GM19438 (cell line): Measurements from ENCODE around the gene SLAMF7.

Source experiments
- ATAC-seq: cut with Tn5 transposase; IDR thresholded peaks from one replicate; pipeline ENCODE4 v1.9.1; 2021; ENCODE audit warnings: low read depth; ENCODE audit not compliant: unreplicated experiment

The SLAMF7 gene

DNA sequence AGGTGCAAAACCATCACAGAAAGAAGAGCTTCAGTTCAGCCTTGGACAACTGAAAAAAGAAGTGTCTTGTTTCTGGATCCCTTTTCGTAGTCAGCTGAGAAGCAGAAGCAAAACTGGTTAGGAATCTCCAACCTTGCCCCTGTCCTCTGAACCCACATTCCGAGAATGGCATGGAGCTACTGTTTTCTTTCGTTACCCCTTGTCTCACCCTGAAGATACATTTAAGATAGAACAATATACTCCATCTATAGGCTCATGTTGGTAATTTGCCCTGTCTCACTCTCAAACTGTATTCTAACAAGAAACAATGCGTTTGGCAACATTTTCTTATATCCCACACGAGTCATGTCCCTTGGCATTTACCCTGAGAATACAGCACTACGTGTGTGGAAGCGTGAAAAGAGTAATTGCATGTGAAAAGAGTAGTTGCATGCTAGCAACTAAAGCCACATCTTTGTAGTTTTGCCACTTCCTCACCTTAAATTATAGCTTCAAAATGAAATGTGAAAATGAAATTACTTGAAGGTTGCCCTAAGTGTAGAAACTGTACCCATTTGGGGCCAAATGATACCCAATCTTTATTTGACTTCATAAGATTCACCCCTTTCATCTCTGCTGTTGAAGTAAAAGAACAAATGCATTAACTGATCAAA, 5.3 kb downstream of the SLAMF7 start:
- no peak for ATAC-seq

DNA sequence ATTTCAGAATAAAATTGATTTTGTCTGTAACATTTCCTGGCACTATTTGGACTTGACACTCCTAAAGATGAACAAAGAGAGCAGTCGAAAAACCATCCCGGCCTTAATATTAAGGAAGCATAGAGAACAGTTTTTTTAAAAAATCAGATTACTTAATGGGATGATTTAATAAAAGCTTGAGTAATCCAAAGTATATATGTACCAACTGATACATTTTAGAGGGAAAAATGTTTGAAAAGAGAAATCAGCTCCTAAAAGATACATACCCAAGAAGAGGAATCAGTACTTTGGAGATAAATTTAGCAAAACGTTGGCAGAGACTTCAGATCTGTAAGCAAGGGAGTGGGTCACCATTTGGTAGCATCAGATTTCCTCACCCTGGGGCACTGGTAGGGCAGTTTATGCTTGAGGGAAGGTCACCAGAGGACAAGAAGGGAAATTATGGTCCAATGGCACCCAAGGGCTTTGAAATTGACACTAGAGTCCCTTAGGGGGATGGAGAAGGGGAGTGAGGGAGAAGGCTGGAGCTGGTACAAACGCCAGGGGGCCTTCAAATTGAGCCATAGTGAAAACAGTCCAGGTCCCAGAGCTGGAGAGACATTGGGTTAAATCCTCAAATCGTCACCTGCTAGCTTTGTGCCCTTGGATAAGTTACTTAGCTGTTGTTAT, 5.9 kb downstream of the SLAMF7 start:
- ATAC-seq: no peak

- no peak for ATAC-seq
Measured at GRCh38 chr1:160745551-160745950, 6.5 kb downstream of the SLAMF7 start.

DNA sequence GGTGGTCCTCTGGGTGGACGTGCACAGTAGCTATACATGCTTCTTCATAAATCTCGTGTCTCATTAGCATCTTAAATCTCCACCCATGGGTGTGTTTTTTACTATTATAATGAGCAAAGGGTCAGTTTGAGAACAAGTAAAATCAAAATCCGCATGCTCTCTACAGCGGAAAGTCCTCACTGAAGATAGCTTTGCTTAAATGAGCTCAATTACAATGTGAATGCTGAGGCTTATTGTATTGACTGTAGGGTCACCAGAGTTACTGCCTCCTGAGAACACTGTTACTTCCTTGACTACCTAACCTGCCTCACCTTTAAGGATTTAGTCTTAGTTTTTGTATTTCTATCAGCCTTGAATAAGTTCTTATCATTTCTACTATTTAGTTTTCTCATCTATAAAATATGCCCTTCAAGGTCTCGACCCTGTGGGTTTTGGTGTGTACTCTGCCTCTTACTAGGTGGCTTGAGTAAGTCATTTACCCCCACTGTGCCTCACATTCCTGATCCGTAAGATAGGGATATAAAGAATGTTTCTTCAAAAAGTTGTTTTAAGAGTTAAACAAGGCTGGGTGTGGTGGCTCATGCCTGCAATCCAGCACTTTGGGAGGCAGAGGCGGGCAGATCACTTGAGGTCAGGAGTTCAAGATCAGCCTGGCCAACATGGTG, 7.9 kb downstream of the SLAMF7 start:
- ATAC-seq: no peak

DNA sequence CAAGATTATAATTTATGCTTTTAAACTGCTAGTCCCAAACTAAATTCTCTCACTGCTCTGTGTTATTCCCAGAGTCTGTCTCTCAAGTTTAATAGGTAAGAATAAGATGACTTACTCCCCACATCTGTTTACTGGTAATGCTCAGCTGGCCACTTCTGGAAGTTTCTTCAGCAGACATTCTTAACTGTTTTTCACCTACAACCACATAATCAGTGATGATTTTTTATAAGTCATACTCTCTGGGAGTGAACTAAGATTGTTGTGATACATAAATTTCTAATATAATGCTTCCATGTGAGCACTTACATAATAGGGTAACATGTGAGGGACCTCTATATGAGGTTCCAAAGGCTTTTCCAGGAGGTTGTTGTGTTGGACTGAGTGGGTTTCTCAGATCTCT, 8.7 kb downstream of the SLAMF7 start:
- ATAC-seq: no peak

DNA sequence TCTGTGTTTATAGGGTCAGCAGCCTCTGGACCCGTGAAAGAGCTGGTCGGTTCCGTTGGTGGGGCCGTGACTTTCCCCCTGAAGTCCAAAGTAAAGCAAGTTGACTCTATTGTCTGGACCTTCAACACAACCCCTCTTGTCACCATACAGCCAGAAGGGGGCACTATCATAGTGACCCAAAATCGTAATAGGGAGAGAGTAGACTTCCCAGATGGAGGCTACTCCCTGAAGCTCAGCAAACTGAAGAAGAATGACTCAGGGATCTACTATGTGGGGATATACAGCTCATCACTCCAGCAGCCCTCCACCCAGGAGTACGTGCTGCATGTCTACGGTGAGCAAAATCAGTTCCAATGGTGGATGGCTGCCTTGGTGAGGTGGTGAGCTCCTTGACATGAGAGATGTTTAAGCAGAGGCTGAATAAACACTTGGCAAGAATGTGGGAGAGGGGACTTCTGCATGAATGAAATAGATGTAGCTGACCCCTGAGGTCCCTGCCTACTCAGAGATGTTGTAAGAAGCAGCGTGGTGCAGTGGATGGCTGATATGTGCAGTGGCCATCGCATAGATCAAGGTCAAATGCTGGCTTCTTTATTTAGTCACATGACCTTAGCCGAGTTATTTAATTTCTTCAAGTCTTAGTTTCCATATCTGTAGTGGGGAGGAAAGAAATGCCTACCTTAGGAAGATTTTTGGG, 9.3 kb downstream of the SLAMF7 start:
- ATAC-seq: no peak

GRCh38 chr1:160748878-160749269, 9.8 kb downstream of the SLAMF7 start:
- ATAC-seq: no peak

GRCh38 chr1:160750608-160751007, 11.6 kb downstream of the SLAMF7 start:
- no peak for ATAC-seq

DNA sequence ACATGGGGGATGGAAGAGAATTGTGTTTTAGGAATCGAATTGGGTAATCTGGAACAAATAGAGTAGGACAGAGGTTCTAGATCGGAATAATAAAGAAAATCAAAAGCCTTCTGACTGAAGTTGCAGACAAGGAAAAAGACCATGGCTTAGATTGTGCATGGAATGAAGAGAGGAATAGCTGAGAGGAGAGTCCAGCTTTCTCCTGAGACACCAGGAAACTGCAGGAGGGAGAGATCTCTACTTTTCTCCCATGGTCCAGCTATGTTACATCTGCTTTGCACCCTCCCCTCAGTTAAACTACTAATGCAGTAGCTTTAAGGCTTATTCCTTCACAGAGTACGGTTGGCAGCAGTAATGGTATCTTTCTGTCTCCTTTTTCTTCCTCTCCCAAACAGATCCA, 13.4 kb downstream of the SLAMF7 start:
- ATAC-seq: no peak

GRCh38 chr1:160752924-160753323, 13.9 kb downstream of the SLAMF7 start:
- ATAC-seq: no peak

DNA sequence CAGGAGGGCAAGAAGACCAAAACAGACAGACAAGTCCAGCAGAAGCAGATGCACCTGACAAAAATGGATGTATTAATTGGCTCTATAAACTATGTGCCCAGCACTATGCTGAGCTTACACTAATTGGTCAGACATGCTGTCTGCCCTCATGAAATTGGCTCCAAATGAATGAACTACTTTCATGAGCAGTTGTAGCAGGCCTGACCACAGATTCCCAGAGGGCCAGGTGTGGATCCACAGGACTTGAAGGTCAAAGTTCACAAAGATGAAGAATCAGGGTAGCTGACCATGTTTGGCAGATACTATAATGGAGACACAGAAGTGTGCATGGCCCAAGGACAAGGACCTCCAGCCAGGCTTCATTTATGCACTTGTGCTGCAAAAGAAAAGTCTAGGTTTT, 14.5 kb downstream of the SLAMF7 start:
- no peak for ATAC-seq

- no peak for ATAC-seq
Measured at GRCh38 chr1:160755461-160755860, 16.4 kb downstream of the SLAMF7 start.

- no peak for ATAC-seq
Measured at GRCh38 chr1:160755911-160756848, 17.1 kb downstream of the SLAMF7 start.

GRCh38 chr1:160756849-160757201, 17.8 kb downstream of the SLAMF7 start:
- no peak for ATAC-seq

DNA sequence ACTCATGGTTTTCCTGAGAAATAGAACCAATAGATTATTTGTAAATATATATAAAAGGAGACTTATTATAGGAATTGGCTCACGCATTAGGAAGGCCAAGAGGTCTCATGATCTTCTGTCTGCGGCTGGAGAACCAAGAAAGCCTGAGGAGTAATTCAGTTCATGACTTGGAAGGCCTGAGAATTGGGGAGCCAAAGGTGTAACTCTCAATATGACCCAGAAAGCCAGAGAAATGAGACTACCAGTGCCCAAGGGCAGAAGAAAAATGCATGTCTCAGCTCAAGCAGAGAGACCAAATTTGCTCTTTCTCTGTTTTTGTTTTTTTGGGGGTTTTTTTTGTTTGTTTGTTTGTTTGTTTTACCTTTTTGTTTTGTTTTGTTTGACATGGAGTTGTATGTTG, 19.5 kb downstream of the SLAMF7 start:
- no peak for ATAC-seq

DNA sequence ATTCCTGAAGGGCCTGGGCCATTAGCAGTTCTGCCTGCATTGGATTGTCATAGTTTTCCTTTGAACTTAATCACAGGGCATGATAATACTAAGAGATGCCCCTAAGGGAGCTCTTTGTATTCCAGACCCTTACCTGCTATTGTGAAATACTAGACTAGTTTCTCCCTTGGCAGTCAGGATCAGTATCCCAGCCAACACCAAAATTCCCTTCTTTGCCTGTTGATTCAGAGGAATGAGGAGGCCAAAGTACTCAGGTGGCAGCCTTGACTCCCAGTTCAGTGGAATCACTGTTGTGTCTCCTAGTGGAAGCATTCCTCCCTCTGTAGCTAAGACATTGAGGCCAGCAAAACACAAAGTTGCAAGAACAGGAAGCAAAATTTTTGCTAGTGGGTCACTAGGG, 20.7 kb downstream of the SLAMF7 start:
- no peak for ATAC-seq

- ATAC-seq: no peak
Measured at GRCh38 chr1:160761046-160761445, 22.0 kb downstream of the SLAMF7 start.

DNA sequence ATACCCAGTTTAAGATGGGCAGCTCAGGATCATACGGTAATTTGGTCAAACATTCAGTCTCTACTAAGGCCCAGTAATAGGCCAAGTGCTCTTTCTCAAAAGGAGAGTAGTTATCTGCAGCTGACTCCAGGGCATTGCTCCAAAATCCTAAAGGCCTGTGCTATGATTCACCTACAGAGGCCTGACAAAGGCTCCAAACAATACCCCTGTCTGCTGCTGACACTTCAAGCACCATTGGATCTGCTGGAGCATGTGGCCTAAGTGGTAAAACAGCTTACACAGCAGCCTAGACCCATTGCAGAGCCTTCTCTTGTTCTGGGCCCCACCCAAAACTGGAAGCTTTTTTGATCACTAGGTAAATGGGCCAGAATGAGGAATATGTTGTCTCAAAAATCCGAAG, 22.8 kb downstream of the SLAMF7 start:
- no peak for ATAC-seq

DNA sequence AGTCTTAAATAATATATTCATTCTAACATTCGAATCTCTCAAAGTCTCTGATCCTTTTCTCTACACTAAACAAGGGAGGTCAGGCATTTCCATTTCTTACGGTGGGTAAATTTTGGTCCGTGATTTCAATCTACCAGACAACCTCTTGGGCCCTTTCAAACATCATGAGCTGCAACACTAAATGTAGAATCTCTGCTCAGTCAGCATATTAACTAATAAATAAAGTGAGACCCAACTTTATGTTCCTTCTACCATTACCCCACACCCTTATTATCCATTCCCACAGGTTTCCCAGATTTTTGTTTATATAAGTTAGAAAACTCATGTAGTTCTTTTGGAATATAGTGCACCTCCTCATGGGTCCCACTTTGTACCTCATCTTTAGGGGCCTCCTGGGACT, 24.9 kb downstream of the SLAMF7 start:
- ATAC-seq: no peak
